ENCODE results near the gene NRG2. TPM values are rescaled to one million over a fixed set of nuclear protein-coding genes. Genes with fewer than 3 reads are reported as not detected.

NRG2 gene
- total RNA-seq, 4 donors from 2014 or later: 5.3 to 8.8 (median 7.5) TPM

DNA sequence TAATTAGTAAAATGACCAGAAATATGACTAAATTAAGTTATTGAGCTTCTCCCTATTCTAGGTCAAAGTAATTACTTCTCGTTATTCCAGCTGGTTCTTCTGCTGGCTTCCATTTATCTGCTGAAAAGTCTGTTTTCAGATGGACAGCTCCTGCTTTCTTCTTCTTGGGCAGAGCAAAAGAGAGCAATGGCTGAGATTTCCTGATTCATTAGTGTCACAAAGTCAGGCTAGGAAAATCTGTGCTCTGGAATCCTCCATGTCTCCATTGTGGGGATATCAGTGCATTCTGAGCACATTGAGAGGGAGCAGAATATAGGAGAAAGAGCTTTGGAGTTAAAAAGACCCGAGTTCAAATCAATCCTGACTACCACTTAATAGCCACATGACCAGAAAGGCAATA lies 33.7 kb upstream of the NRG2 start:
- 67 to 78% methylated on average over 2 of the region's 2 CpGs for WGBS, 2 donors
- intact Hi-C loops (cut with DNase I; ENCODE audit: low total_unique reads): no loop called here
- H3K4me3 ChIP-seq (ENCODE audit: low read depth, poor library complexity, severe bottlenecking): no peak overlapping the region
- no peak for DNase-seq (ENCODE audit: low spot score in 2 of 2)
- TF ChIP-seq POLR2A (IDR thresholded peaks at IDR 0.05) (no peak), CTCF (IDR thresholded peaks at IDR 0.05) (no peak)

DNA sequence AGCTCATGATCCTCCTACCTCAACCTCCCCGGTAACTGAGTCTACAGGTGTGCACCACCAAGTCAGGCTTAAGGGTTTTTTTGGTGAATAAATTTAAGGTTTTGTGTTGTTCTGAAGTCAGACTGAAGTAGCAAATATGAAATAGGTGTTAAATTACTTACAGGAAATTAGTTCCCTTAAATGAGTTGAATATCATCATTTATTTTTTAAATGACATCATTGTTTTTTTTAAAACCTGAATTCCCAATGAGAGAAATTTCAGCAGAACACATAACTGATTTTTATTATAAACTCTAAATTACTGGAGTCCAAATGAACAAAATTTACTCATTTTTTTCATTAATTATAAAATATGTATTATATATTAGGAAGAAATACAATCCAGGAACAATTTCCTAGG lies 33.0 kb upstream of the NRG2 start:
- intact Hi-C loops (cut with DNase I; ENCODE audit: low total_unique reads): no loop called here
- H3K4me3 ChIP-seq (ENCODE audit: low read depth, poor library complexity, severe bottlenecking): no peak overlapping the region
- TF ChIP-seq POLR2A (IDR thresholded peaks at IDR 0.05): no peak
- TF ChIP-seq CTCF (IDR thresholded peaks at IDR 0.05): no peak
- 96 to 100% methylated on average over 1 of the region's 1 CpG for whole genome bisulfite sequencing, 2 donors
- no peak for DNase-seq (ENCODE audit: low spot score in 2 of 2)

- TF ChIP-seq POLR2A (IDR thresholded peaks at IDR 0.05): no peak
- no peak for TF ChIP-seq CTCF (IDR thresholded peaks at IDR 0.05)
- H3K4me3 ChIP-seq (ENCODE audit: low read depth, poor library complexity, severe bottlenecking): no peak overlapping the region
- 41 to 43% methylated on average over 2 of the region's 2 CpGs for WGBS, 2 donors
- no peak for DNase-seq (ENCODE audit: low spot score in 2 of 2)
- intact Hi-C loops (cut with DNase I; ENCODE audit: low total_unique reads): no loop called here
Observed at GRCh38 chr5:140075371-140075770, 32.3 kb upstream of the NRG2 start.

- no peak for DNase-seq (ENCODE audit: low spot score in 2 of 2)
- TF ChIP-seq POLR2A (IDR thresholded peaks at IDR 0.05) (no peak), CTCF (IDR thresholded peaks at IDR 0.05) (no peak)
- WGBS, 2 donors: 13 to 17% methylated on average over 4 of the region's 4 CpGs
- intact Hi-C loops (cut with DNase I; ENCODE audit: low total_unique reads): loop anchor here (2.0 kb wide), 1 partner anchor 84 kb away; no protein-coding TSS in a partner anchor
- no peak overlapping the region for H3K4me3 ChIP-seq (ENCODE audit: low read depth, poor library complexity, severe bottlenecking)
Observed at GRCh38 chr5:140073296-140073695, 30.2 kb upstream of the NRG2 start.

- no peak for DNase-seq (ENCODE audit: low spot score in 2 of 2)
- no peak overlapping the region for H3K4me3 ChIP-seq (ENCODE audit: low read depth, poor library complexity, severe bottlenecking)
- TF ChIP-seq CTCF (IDR thresholded peaks at IDR 0.05): no peak
- intact Hi-C loops (cut with DNase I; ENCODE audit: low total_unique reads): loop anchor here (2.0 kb wide), 1 partner anchor 84 kb away; no protein-coding TSS in a partner anchor
- 45 to 50% methylated on average over 10 of the region's 10 CpGs for WGBS, 2 donors
Observed at GRCh38 chr5:140072812-140073211, 29.7 kb upstream of the NRG2 start.

- WGBS, 2 donors: 84 to 90% methylated on average over 1 of the region's 1 CpG
- intact Hi-C loops (cut with DNase I; ENCODE audit: low total_unique reads): no loop called here
- no peak for DNase-seq (ENCODE audit: low spot score in 2 of 2)
- H3K4me3 ChIP-seq (ENCODE audit: low read depth, poor library complexity, severe bottlenecking): no peak overlapping the region
- TF ChIP-seq CTCF (IDR thresholded peaks at IDR 0.05): no peak
- no peak for TF ChIP-seq POLR2A (IDR thresholded peaks at IDR 0.05)
Observed at GRCh38 chr5:140060816-140061215, 17.7 kb upstream of the NRG2 start.
